ENCODE results near the gene MACO1. TPM values are rescaled to one million over a fixed set of nuclear protein-coding genes. Genes with fewer than 3 reads are reported as not detected.

Gene MACO1
- total and polyA plus RNA-seq, 2 of the 8 experiments (the other 6 are each of a cell fraction or from before 2014, with no cell fraction given), result 3.5 to 15.1 TPM

GRCh38 chr1:25531082-25531461 is 100.4 kb downstream of the MACO1 start:
- H2BK12ac ChIP-seq (ENCODE audit: low read depth, low read length), result 0 out of 2 replicates have a peak overlapping the region, but pooled peaks have one; percentile 39
- H2AK5ac ChIP-seq (ENCODE audit: low read depth, low read length), result no peak overlapping the region
- H3K14ac ChIP-seq (ENCODE audit: insufficient read length), result no peak overlapping the region
- H4K91ac ChIP-seq (replicated peaks; ENCODE audit: insufficient read length, low read length), result no peak overlapping the region
- H3K79me1 ChIP-seq (ENCODE audit: low read depth, low read length), result no peaks in the 10 kb centered on the region
- DNase-seq (ENCODE audit: low read depth in 1 of 2, low spot score in 2 of 2), result no peak
- 94% methylated on average over 11 of the region's 11 CpGs; no CpG with 5 or more reads in 1 of the 2 experiments for WGBS, 2 experiments (ENCODE audit: extremely low coverage in 1 of 2, insufficient coverage in 1 of 2, insufficient read length in 1 of 2, insufficient replicate concordance in 2 of 2, low coverage in 1 of 2, low lambda C conversion rate in 2 of 2, missing lambda C conversion rate in 1 of 2)
- H2BK20ac ChIP-seq (ENCODE audit: low read length), result no peak overlapping the region
- no peak overlapping the region for H2AFZ ChIP-seq (ENCODE audit: low read length)
- POLR2A ChIA-PET (ENCODE audit: partially characterized antibody), result no interaction called here
- TF ChIP-seq KDM4A (IDR thresholded peaks at IDR 0.05; ENCODE audit: low read depth, low read length, severe bottlenecking) (no peak), SRF (IDR thresholded peaks at IDR 0.05; ENCODE audit: low read depth, low read length) (no peak), ASH2L (IDR thresholded peaks at IDR 0.05; ENCODE audit: low read length) (no peak), CBX8 (IDR thresholded peaks at IDR 0.05; ENCODE audit: borderline replicate concordance, low read depth, low read length) (no peak), CBX5 (IDR thresholded peaks at IDR 0.05; ENCODE audit: low read depth, low read length) (no peak), ATF3 (IDR thresholded peaks at IDR 0.05; ENCODE audit: insufficient read depth, low read depth, low read length) (no peak)
- FAIRE-seq, result no peak
- H3K4me3 ChIP-seq (ENCODE audit: extremely low read depth in 1 of 4, insufficient read depth in 2 of 4, low read depth in 3 of 4, low read length in 4 of 4), result no peak overlapping the region
- no peaks in the 10 kb centered on the region; a peak in 1 of 7 replicates for H3K27me3 ChIP-seq (replicated peaks in 1 of 4; ENCODE audit: control insufficient read depth in 3 of 4, extremely low read depth in 1 of 4, insufficient read depth in 3 of 4, low read length in 3 of 4)
- no peak overlapping the region for H3K18ac ChIP-seq (ENCODE audit: extremely low read depth, low read length)
- peaks cover 0 to 5% (median 0%) of the 10 kb centered on the region in 4 experiments; a peak in 3 of 7 replicates for H3K4me1 ChIP-seq (replicated peaks in 1 of 4; ENCODE audit: control insufficient read depth in 3 of 4, insufficient read depth in 4 of 4, low read length in 3 of 4)
- H3K79me2 ChIP-seq (ENCODE audit: control insufficient read depth in 1 of 2, insufficient read depth in 2 of 2, low read length in 2 of 2), result no peaks in the 10 kb centered on the region
- no peaks in the 10 kb centered on the region for H3K36me3 ChIP-seq (ENCODE audit: control insufficient read depth in 2 of 4, insufficient read depth in 4 of 4, low read length in 3 of 4)
- no peak overlapping the region for H4K5ac ChIP-seq (ENCODE audit: insufficient read length, low read depth, low read length)
- no peak overlapping the region for H3K4ac ChIP-seq (replicated peaks; ENCODE audit: insufficient read length, low read depth, low read length)
- H4K8ac ChIP-seq (ENCODE audit: extremely low read depth, insufficient read depth, low read length), result peak overlapping the region; percentile 37
- H3K23me2 ChIP-seq (ENCODE audit: low read depth, low read length), result peaks cover 4% of the 10 kb centered on the region
- no peak overlapping the region for H2BK15ac ChIP-seq (ENCODE audit: low read length)
- no peak overlapping the region for H3K56ac ChIP-seq (replicated peaks; ENCODE audit: insufficient read length, low read depth, low read length)
- peaks cover 0 to 3% of the 10 kb centered on the region in 2 experiments for H4K20me1 ChIP-seq (replicated peaks in 1 of 2; ENCODE audit: control insufficient read depth in 1 of 2, insufficient read depth in 2 of 2, low read length in 2 of 2)
- H3K9me3 ChIP-seq (ENCODE audit: insufficient read depth in 2 of 2, low read depth in 1 of 2, low read length in 1 of 2), result no peaks in the 10 kb centered on the region
- H3K27ac ChIP-seq (ENCODE audit: low read depth, low read length), result no peak overlapping the region
- H3K9ac ChIP-seq (replicated peaks in 1 of 4; ENCODE audit: extremely low read depth in 1 of 4, low read depth in 3 of 4, low read length in 3 of 4), result no peak overlapping the region
- H3K4me2 ChIP-seq (ENCODE audit: insufficient read depth in 1 of 2, low read depth in 2 of 2, low read length in 2 of 2), result no peak overlapping the region
- H2BK5ac ChIP-seq (ENCODE audit: low read depth, low read length), result no peak overlapping the region
- no peak overlapping the region for H2BK120ac ChIP-seq (replicated peaks; ENCODE audit: low read depth, low read length)
- H3K23ac ChIP-seq (ENCODE audit: insufficient read length), result no peak overlapping the region
- CTCF ChIA-PET (ENCODE audit: partially characterized antibody), result interaction anchor here (0.6 to 2.3 kb wide), 5 partner anchors 10 to 52 kb away, joined by 3 to 8 read pairs (median 6); no protein-coding TSS in a partner anchor
